Measurements from ENCODE around the gene FAM107A.

The FAM107A gene

DNA sequence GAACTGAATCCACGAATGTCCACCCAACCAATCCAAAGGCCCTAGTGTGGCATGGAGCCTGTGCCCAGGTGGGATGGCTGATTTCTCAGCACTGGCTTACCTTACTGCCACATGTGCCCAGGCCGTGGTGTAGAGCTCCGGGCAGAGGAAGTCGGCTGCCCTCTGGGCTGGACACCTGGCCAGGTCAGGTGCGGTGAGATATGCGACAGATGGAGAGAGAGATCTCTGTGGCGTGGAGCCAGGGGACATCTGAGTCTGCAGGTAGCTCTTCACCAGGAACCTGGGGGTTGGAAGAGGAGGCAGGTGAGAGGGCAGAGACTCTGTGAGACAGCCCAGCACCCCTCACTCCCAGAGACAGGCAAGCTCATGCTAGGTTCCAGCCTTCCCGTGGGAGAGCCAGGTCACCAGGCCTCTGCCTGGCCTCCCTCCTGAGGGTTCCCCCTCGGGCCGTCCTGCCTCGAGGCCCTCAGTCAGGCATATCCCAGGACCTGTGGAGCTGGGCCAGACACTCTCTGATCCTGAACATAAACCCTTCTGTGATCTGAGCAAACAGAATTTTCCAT is 52.8 kb downstream of the FAM107A start:
- H3K27me3 ChIP-seq (ENCODE audit: insufficient read depth, low read length, poor library complexity, severe bottlenecking), result no peaks in the 10 kb centered on the region
- peaks cover 19% of the 10 kb centered on the region for H3K4me1 ChIP-seq (ENCODE audit: insufficient read depth, low read length, poor library complexity, severe bottlenecking)
- H3K36me3 ChIP-seq (ENCODE audit: insufficient read depth, low read length), result no peaks in the 10 kb centered on the region
- no peak overlapping the region for H3K9ac ChIP-seq (ENCODE audit: low read depth, low read length, poor library complexity, severe bottlenecking)
- TF ChIP-seq CTCF (conservative IDR thresholded peaks at IDR 0.05; ENCODE audit: low read length) (no peak), EZH2phosphoT487 (IDR thresholded peaks at IDR 0.05; ENCODE audit: borderline replicate concordance) (no peak)
- no peak overlapping the region for H3K4me2 ChIP-seq (ENCODE audit: low read depth, low read length, poor library complexity, severe bottlenecking)
- no peaks in the 10 kb centered on the region for H4K20me1 ChIP-seq (ENCODE audit: insufficient read depth, low read length, poor library complexity, severe bottlenecking)
- H3K9me3 ChIP-seq (ENCODE audit: insufficient read depth, low read depth, low read length), result no peaks in the 10 kb centered on the region
- H3K79me2 ChIP-seq (ENCODE audit: insufficient read depth, low read length), result no peaks in the 10 kb centered on the region
- H3K4me3 ChIP-seq (ENCODE audit: low read length, poor library complexity, severe bottlenecking), result no peak overlapping the region
- H2AFZ ChIP-seq (ENCODE audit: low read length), result no peak overlapping the region
- no peaks in the 10 kb centered on the region for H3F3A ChIP-seq (ENCODE audit: low read depth)
- H3K9me2 ChIP-seq (replicated peaks; ENCODE audit: low read depth, low read length), result no peaks in the 10 kb centered on the region

DNA sequence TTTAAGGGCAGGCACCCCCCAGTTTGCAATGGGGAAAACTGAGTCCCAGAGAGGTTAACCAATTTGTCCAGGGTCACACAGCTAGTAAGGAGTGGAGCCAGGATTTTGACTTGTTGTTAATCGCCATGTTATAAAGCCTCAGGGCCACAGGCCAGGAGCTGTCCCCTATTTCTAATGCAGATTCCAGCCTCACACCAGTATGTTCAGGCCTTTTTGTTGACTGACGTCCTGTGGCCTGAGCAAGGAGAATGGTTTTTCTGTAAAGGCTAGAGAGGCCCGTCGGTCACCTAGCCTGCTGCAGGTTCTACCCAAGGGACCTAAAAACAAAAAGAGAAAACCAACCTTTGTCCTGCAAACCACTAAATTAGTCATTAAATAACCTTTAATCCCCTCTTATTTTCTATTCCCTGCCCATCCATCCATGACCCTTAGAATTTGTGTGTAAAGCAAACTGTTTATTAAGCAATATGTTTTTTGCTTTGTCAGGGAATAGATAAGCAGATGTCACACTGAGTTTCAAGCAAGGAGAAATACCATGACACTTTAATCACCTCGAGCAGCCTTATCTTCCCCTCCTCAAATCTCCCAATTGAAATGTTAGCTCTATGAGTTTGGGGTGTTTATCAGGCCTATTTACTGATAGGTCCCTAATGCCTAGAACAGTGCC is 54.3 kb downstream of the FAM107A start:
- TF ChIP-seq CTCF (conservative IDR thresholded peaks at IDR 0.05; ENCODE audit: low read length), result no peak
- TF ChIP-seq EZH2phosphoT487 (IDR thresholded peaks at IDR 0.05; ENCODE audit: borderline replicate concordance), result no peak

DNA sequence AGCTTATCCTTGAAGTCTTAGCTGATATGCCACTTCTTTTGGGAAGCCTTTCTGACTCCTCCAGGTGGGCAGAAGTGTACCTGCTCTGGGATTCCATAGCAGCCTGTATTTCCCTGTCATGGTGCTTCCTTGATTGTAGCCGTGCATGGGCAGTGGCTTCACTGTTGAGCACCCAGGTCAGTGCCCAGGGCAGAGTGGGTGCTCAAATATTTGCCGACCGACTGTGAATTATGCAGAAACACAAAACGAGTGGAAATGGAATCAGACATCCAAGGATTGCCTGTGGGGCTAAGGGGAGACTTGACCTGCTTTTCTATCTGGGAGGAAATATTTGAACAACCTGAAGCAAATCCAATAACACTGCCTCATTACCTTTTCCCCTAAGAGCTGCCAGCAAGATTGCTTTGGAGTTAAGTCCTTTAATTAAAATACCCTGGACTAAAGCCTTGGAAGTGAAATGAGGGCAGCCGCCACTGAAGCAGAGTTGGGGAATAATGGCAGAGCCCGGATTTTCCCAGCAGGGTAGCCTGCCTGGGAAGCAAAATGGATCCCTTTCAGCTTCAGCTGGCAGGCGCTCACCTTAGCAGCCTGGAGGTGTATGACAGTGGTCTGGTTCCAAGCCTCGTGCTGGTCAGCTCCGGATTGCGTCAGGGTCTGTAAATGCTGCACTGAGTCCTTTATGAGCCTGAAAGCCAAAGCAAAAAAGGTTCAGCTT is 55.1 kb downstream of the FAM107A start:
- Histone ChIP-seq H3K4me1 (ENCODE audit: insufficient read depth, low read length, poor library complexity, severe bottlenecking) (peaks cover 11% of the 10 kb centered on the region), H3K9me2 (replicated peaks; ENCODE audit: low read depth, low read length) (no peaks in the 10 kb centered on the region), H3K79me2 (ENCODE audit: insufficient read depth, low read length) (no peaks in the 10 kb centered on the region), H4K20me1 (ENCODE audit: insufficient read depth, low read length, poor library complexity, severe bottlenecking) (no peaks in the 10 kb centered on the region), H3K27me3 (ENCODE audit: insufficient read depth, low read length, poor library complexity, severe bottlenecking) (no peaks in the 10 kb centered on the region), H3K9ac (ENCODE audit: low read depth, low read length, poor library complexity, severe bottlenecking) (no peak overlapping the region), H2AFZ (ENCODE audit: low read length) (no peak overlapping the region), H3F3A (ENCODE audit: low read depth) (no peaks in the 10 kb centered on the region), H3K9me3 (ENCODE audit: insufficient read depth, low read depth, low read length) (no peaks in the 10 kb centered on the region), H3K36me3 (ENCODE audit: insufficient read depth, low read length) (no peaks in the 10 kb centered on the region), H3K4me3 (ENCODE audit: low read length, poor library complexity, severe bottlenecking) (no peak overlapping the region), H3K4me2 (ENCODE audit: low read depth, low read length, poor library complexity, severe bottlenecking) (no peak overlapping the region)
- no peak for TF ChIP-seq EZH2phosphoT487 (IDR thresholded peaks at IDR 0.05; ENCODE audit: borderline replicate concordance)

More for the DNA sequence above, 54.3 kb downstream of the FAM107A start:
- H3K4me3 ChIP-seq (ENCODE audit: low read length, poor library complexity, severe bottlenecking), result no peak overlapping the region
- H3K36me3 ChIP-seq (ENCODE audit: insufficient read depth, low read length), result no peaks in the 10 kb centered on the region
- H3F3A ChIP-seq (ENCODE audit: low read depth), result no peaks in the 10 kb centered on the region
- H3K4me1 ChIP-seq (ENCODE audit: insufficient read depth, low read length, poor library complexity, severe bottlenecking), result peaks cover 11% of the 10 kb centered on the region
- no peaks in the 10 kb centered on the region for H3K9me3 ChIP-seq (ENCODE audit: insufficient read depth, low read depth, low read length)
- no peaks in the 10 kb centered on the region for H3K79me2 ChIP-seq (ENCODE audit: insufficient read depth, low read length)
- no peaks in the 10 kb centered on the region for H4K20me1 ChIP-seq (ENCODE audit: insufficient read depth, low read length, poor library complexity, severe bottlenecking)
- H3K9ac ChIP-seq (ENCODE audit: low read depth, low read length, poor library complexity, severe bottlenecking), result no peak overlapping the region
- H3K9me2 ChIP-seq (replicated peaks; ENCODE audit: low read depth, low read length), result no peaks in the 10 kb centered on the region
- no peak overlapping the region for H2AFZ ChIP-seq (ENCODE audit: low read length)
- H3K27me3 ChIP-seq (ENCODE audit: insufficient read depth, low read length, poor library complexity, severe bottlenecking), result no peaks in the 10 kb centered on the region
- H3K4me2 ChIP-seq (ENCODE audit: low read depth, low read length, poor library complexity, severe bottlenecking), result no peak overlapping the region

All from Loucy (cell line).